WTC11 (cell line): ENCODE data around the gene SLC7A4.

Experiments
- ATF1 ChIP-seq: sonication (generic); formaldehyde crosslinking; IDR thresholded peaks from 2 replicates; pipeline ENCODE4 v1.8.1; 2023; ENCODE audit warnings: mild to moderate bottlenecking, moderate library complexity, missing genetic modification reagents
- ATF3 ChIP-seq: sonication (generic); formaldehyde crosslinking; conservative IDR thresholded peaks from 2 replicates; pipeline ENCODE4 v1.8.1; 2022; ENCODE audit warnings: mild to moderate bottlenecking, missing genetic modification reagents
- CTCF ChIP-seq: fragments of 200-600 bp; IDR thresholded peaks from 2 replicates; pipeline ENCODE4 v1.8.0; 2022; ENCODE audit warnings: antibody characterized with exemption
- E2F1 ChIP-seq: sonication (generic); formaldehyde crosslinking; IDR thresholded peaks from 2 replicates; pipeline ENCODE4 v1.8.0; 2022; ENCODE audit warnings: mild to moderate bottlenecking, missing genetic modification reagents
- E2F4 ChIP-seq: sonication (generic); formaldehyde crosslinking; IDR thresholded peaks from 2 replicates; pipeline ENCODE4 v1.8.1; 2022; ENCODE audit warnings: low read depth, mild to moderate bottlenecking, moderate library complexity, missing genetic modification reagents, borderline replicate concordance
- ETV6 ChIP-seq: sonication (generic); formaldehyde crosslinking; IDR thresholded peaks from 2 replicates; pipeline ENCODE4 v1.8.1; 2022; ENCODE audit warnings: mild to moderate bottlenecking, missing genetic modification reagents
- MAX ChIP-seq: sonication (generic); formaldehyde crosslinking; IDR thresholded peaks from 2 replicates; pipeline ENCODE4 v1.8.0; 2022; ENCODE audit warnings: mild to moderate bottlenecking, missing genetic modification reagents
- NFYB ChIP-seq: sonication (generic); formaldehyde crosslinking; conservative IDR thresholded peaks from 2 replicates; pipeline ENCODE4 v1.8.0; 2022; ENCODE audit warnings: low read depth, missing genetic modification reagents
- NR2C2 ChIP-seq: sonication (generic); formaldehyde crosslinking; IDR thresholded peaks from 2 replicates; pipeline ENCODE4 v1.8.0; 2022; ENCODE audit warnings: mild to moderate bottlenecking, missing genetic modification reagents
- STAT6 ChIP-seq: sonication (generic); formaldehyde crosslinking; conservative IDR thresholded peaks from 2 replicates; pipeline ENCODE4 v1.8.1; 2023; ENCODE audit warnings: mild to moderate bottlenecking, low read depth, missing genetic modification reagents, moderate library complexity
- USF1 ChIP-seq: sonication (generic); formaldehyde crosslinking; IDR thresholded peaks from 2 replicates; pipeline ENCODE4 v1.8.0; 2022; ENCODE audit warnings: mild to moderate bottlenecking, missing genetic modification reagents

GRCh38 chr22:21025763-21026755 lies 6.3 kb downstream of the SLC7A4 start:
- no peak for TF ChIP-seq ATF3
- no peak for TF ChIP-seq CTCF
- no peak for TF ChIP-seq NFYB
- no peak for TF ChIP-seq NR2C2 (CRISPR knock-in tag)
- no peak for TF ChIP-seq E2F4 (CRISPR knock-in tag)
- no peak for TF ChIP-seq ETV6 (CRISPR knock-in tag)
- TF ChIP-seq E2F1 (CRISPR knock-in tag), result no peak
- TF ChIP-seq USF1 (CRISPR knock-in tag), result no peak
- TF ChIP-seq MAX, result no peak
- TF ChIP-seq ATF1, result no peak
- TF ChIP-seq STAT6 (CRISPR knock-in tag), result no peak
